ENCODE measurements around the gene AFF3.

Gene AFF3

GRCh38 chr2:99565227-99565626 is 577.2 kb downstream of the AFF3 start:
- H3K79me2 ChIP-seq (ENCODE audit: control insufficient read depth, insufficient read depth, low read length, unreplicated experiment): no peaks in the 10 kb centered on the region
- no peak overlapping the region for H3K4me3 ChIP-seq (ENCODE audit: low read depth, low read length)
- H2AFZ ChIP-seq (ENCODE audit: low read length, unreplicated experiment): no peak overlapping the region
- no peaks in the 10 kb centered on the region for H3K36me3 ChIP-seq (ENCODE audit: insufficient read depth, low read length)
- peaks cover 9% of the 10 kb centered on the region for H3K27me3 ChIP-seq (ENCODE audit: insufficient read depth, low read length)
- H3K27ac ChIP-seq (ENCODE audit: low read depth, low read length): no peak overlapping the region
- H3K4me1 ChIP-seq (ENCODE audit: control insufficient read depth, insufficient read depth, low read length, unreplicated experiment): no peaks in the 10 kb centered on the region

- no peaks in the 10 kb centered on the region for H3K4me1 ChIP-seq (ENCODE audit: control insufficient read depth, insufficient read depth, low read length, unreplicated experiment)
- no peaks in the 10 kb centered on the region; the same call in 1 of the 2 replicates for H3K27me3 ChIP-seq (ENCODE audit: insufficient read depth, low read length)
- H3K4me3 ChIP-seq (ENCODE audit: low read depth, low read length): no peak overlapping the region
- H2AFZ ChIP-seq (ENCODE audit: low read length, unreplicated experiment): no peak overlapping the region
- H3K79me2 ChIP-seq (ENCODE audit: control insufficient read depth, insufficient read depth, low read length, unreplicated experiment): no peaks in the 10 kb centered on the region
- H3K27ac ChIP-seq (ENCODE audit: low read depth, low read length): no peak overlapping the region
- H3K36me3 ChIP-seq (ENCODE audit: insufficient read depth, low read length): no peaks in the 10 kb centered on the region
Observed at GRCh38 chr2:99562516-99562915, 579.9 kb downstream of the AFF3 start.

GRCh38 chr2:99561804-99562203 is 580.6 kb downstream of the AFF3 start:
- no peaks in the 10 kb centered on the region for H3K79me2 ChIP-seq (ENCODE audit: control insufficient read depth, insufficient read depth, low read length, unreplicated experiment)
- H3K27me3 ChIP-seq (ENCODE audit: insufficient read depth, low read length): no peaks in the 10 kb centered on the region; the same call in 1 of the 2 replicates
- no peak overlapping the region for H3K27ac ChIP-seq (ENCODE audit: low read depth, low read length)
- no peak overlapping the region for H3K4me3 ChIP-seq (ENCODE audit: low read depth, low read length)
- H3K4me1 ChIP-seq (ENCODE audit: control insufficient read depth, insufficient read depth, low read length, unreplicated experiment): no peaks in the 10 kb centered on the region
- no peaks in the 10 kb centered on the region for H3K36me3 ChIP-seq (ENCODE audit: insufficient read depth, low read length)
- no peak overlapping the region for H2AFZ ChIP-seq (ENCODE audit: low read length, unreplicated experiment)

GRCh38 chr2:99559075-99559662 is 583.2 kb downstream of the AFF3 start:
- Histone ChIP-seq H2AFZ (ENCODE audit: low read length, unreplicated experiment) (no peak overlapping the region), H3K27me3 (ENCODE audit: insufficient read depth, low read length) (no peaks in the 10 kb centered on the region; the same call in 1 of the 2 replicates), H3K36me3 (ENCODE audit: insufficient read depth, low read length) (no peaks in the 10 kb centered on the region), H3K4me3 (ENCODE audit: low read depth, low read length) (no peak overlapping the region), H3K27ac (ENCODE audit: low read depth, low read length) (no peak overlapping the region), H3K79me2 (ENCODE audit: control insufficient read depth, insufficient read depth, low read length, unreplicated experiment) (no peaks in the 10 kb centered on the region), H3K4me1 (ENCODE audit: control insufficient read depth, insufficient read depth, low read length, unreplicated experiment) (no peaks in the 10 kb centered on the region)

- no peak overlapping the region for H3K27ac ChIP-seq (ENCODE audit: low read depth, low read length)
- H3K79me2 ChIP-seq (ENCODE audit: control insufficient read depth, insufficient read depth, low read length, unreplicated experiment): no peaks in the 10 kb centered on the region
- H2AFZ ChIP-seq (ENCODE audit: low read length, unreplicated experiment): no peak overlapping the region
- no peak overlapping the region for H3K4me3 ChIP-seq (ENCODE audit: low read depth, low read length)
- no peaks in the 10 kb centered on the region for H3K4me1 ChIP-seq (ENCODE audit: control insufficient read depth, insufficient read depth, low read length, unreplicated experiment)
- no peaks in the 10 kb centered on the region; the same call in 1 of the 2 replicates for H3K27me3 ChIP-seq (ENCODE audit: insufficient read depth, low read length)
- no peaks in the 10 kb centered on the region for H3K36me3 ChIP-seq (ENCODE audit: insufficient read depth, low read length)
Observed at GRCh38 chr2:99555404-99555803, 587.0 kb downstream of the AFF3 start.

GRCh38 chr2:99554871-99555270 is 587.5 kb downstream of the AFF3 start:
- H3K27me3 ChIP-seq (ENCODE audit: insufficient read depth, low read length): no peaks in the 10 kb centered on the region
- no peaks in the 10 kb centered on the region for H3K4me1 ChIP-seq (ENCODE audit: control insufficient read depth, insufficient read depth, low read length, unreplicated experiment)
- no peaks in the 10 kb centered on the region for H3K79me2 ChIP-seq (ENCODE audit: control insufficient read depth, insufficient read depth, low read length, unreplicated experiment)
- H2AFZ ChIP-seq (ENCODE audit: low read length, unreplicated experiment): no peak overlapping the region
- H3K27ac ChIP-seq (ENCODE audit: low read depth, low read length): no peak overlapping the region
- no peaks in the 10 kb centered on the region for H3K36me3 ChIP-seq (ENCODE audit: insufficient read depth, low read length)
- H3K4me3 ChIP-seq (ENCODE audit: low read depth, low read length): no peak overlapping the region

- H3K36me3 ChIP-seq (ENCODE audit: insufficient read depth, low read length): no peaks in the 10 kb centered on the region
- no peak overlapping the region for H3K4me3 ChIP-seq (ENCODE audit: low read depth, low read length)
- H2AFZ ChIP-seq (ENCODE audit: low read length, unreplicated experiment): no peak overlapping the region
- no peak overlapping the region for H3K27ac ChIP-seq (ENCODE audit: low read depth, low read length)
- H3K4me1 ChIP-seq (ENCODE audit: control insufficient read depth, insufficient read depth, low read length, unreplicated experiment): no peaks in the 10 kb centered on the region
- H3K79me2 ChIP-seq (ENCODE audit: control insufficient read depth, insufficient read depth, low read length, unreplicated experiment): no peaks in the 10 kb centered on the region
- H3K27me3 ChIP-seq (ENCODE audit: insufficient read depth, low read length): no peaks in the 10 kb centered on the region; the same call in 1 of the 2 replicates
Observed at GRCh38 chr2:99554238-99554637, 588.2 kb downstream of the AFF3 start.

- Histone ChIP-seq H3K36me3 (ENCODE audit: insufficient read depth, low read length) (no peaks in the 10 kb centered on the region), H3K4me1 (ENCODE audit: control insufficient read depth, insufficient read depth, low read length, unreplicated experiment) (no peaks in the 10 kb centered on the region), H3K4me3 (ENCODE audit: low read depth, low read length) (no peak overlapping the region), H2AFZ (ENCODE audit: low read length, unreplicated experiment) (no peak overlapping the region), H3K27me3 (ENCODE audit: insufficient read depth, low read length) (peaks cover 4% of the 10 kb centered on the region), H3K79me2 (ENCODE audit: control insufficient read depth, insufficient read depth, low read length, unreplicated experiment) (no peaks in the 10 kb centered on the region), H3K27ac (ENCODE audit: low read depth, low read length) (no peak overlapping the region)
Observed at GRCh38 chr2:99552529-99552928, 589.9 kb downstream of the AFF3 start.

- Histone ChIP-seq H3K27ac (ENCODE audit: low read depth, low read length) (no peak overlapping the region), H3K79me2 (ENCODE audit: control insufficient read depth, insufficient read depth, low read length, unreplicated experiment) (no peaks in the 10 kb centered on the region), H3K36me3 (ENCODE audit: insufficient read depth, low read length) (no peaks in the 10 kb centered on the region), H2AFZ (ENCODE audit: low read length, unreplicated experiment) (no peak overlapping the region), H3K4me3 (ENCODE audit: low read depth, low read length) (no peak overlapping the region), H3K27me3 (ENCODE audit: insufficient read depth, low read length) (peaks cover 16% of the 10 kb centered on the region), H3K4me1 (ENCODE audit: control insufficient read depth, insufficient read depth, low read length, unreplicated experiment) (no peaks in the 10 kb centered on the region)
Observed at GRCh38 chr2:99550368-99550767, 592.0 kb downstream of the AFF3 start.

- Histone ChIP-seq H3K36me3 (ENCODE audit: insufficient read depth, low read length) (no peaks in the 10 kb centered on the region), H3K27me3 (ENCODE audit: insufficient read depth, low read length) (peaks cover 53% of the 10 kb centered on the region), H3K4me1 (ENCODE audit: control insufficient read depth, insufficient read depth, low read length, unreplicated experiment) (no peaks in the 10 kb centered on the region), H3K4me3 (ENCODE audit: low read depth, low read length) (no peak overlapping the region), H3K27ac (ENCODE audit: low read depth, low read length) (no peak overlapping the region), H2AFZ (ENCODE audit: low read length, unreplicated experiment) (no peak overlapping the region), H3K79me2 (ENCODE audit: control insufficient read depth, insufficient read depth, low read length, unreplicated experiment) (no peaks in the 10 kb centered on the region)
Observed at GRCh38 chr2:99545604-99546003, 596.8 kb downstream of the AFF3 start.

GRCh38 chr2:99545066-99545465 is 597.3 kb downstream of the AFF3 start:
- H3K27ac ChIP-seq (ENCODE audit: low read depth, low read length): no peak overlapping the region
- H2AFZ ChIP-seq (ENCODE audit: low read length, unreplicated experiment): no peak overlapping the region
- no peak overlapping the region for H3K4me3 ChIP-seq (ENCODE audit: low read depth, low read length)
- no peaks in the 10 kb centered on the region for H3K79me2 ChIP-seq (ENCODE audit: control insufficient read depth, insufficient read depth, low read length, unreplicated experiment)
- peaks cover 53% of the 10 kb centered on the region for H3K27me3 ChIP-seq (ENCODE audit: insufficient read depth, low read length)
- no peaks in the 10 kb centered on the region for H3K36me3 ChIP-seq (ENCODE audit: insufficient read depth, low read length)
- no peaks in the 10 kb centered on the region for H3K4me1 ChIP-seq (ENCODE audit: control insufficient read depth, insufficient read depth, low read length, unreplicated experiment)

Measured in ACC112 (cell line).